A673 (cell line): ENCODE measurements around the gene NAT8L.

ENCODE experiments used
- CTCF ChIP-seq: fragments of 300-800, 200-600 bp; sonication (generic); conservative IDR thresholded peaks from 2 replicates; pipeline ENCODE4 v1.5.1; 2017; ENCODE audit warnings: low read depth, mild to moderate bottlenecking, antibody characterized with exemption, low read length, moderate library complexity, mixed read lengths
- EZH2 ChIP-seq: fragments of 200-600 bp; sonication (generic); IDR thresholded peaks from 2 replicates; pipeline ENCODE4 v1.6.1; 2017; ENCODE audit warnings: borderline replicate concordance, low read depth, mild to moderate bottlenecking, mixed read lengths, antibody characterized with exemption, low read length; ENCODE audit not compliant: poor library complexity, severe bottlenecking

- no peak for TF ChIP-seq CTCF
- no peak for TF ChIP-seq EZH2
Measured at GRCh38 chr4:2042204-2042946, 16.8 kb upstream of the NAT8L start.
